ENCODE data around the gene NLRP14.
A peak's percentile ranks its signal among the peaks of the same experiment; 100 is the strongest.

NLRP14 gene

GRCh38 chr11:7088921-7089320 is 68.6 kb downstream of the NLRP14 start, which contains the start of gene RBMXL2:
TSS of gene RBMXL2 (plus strand) at chr11:7088998. CDS start at chr11:7089121, 123 bp downstream.
- Histone ChIP-seq H3K9me3 (ENCODE audit: insufficient read depth, low read length, severe bottlenecking) (no peaks in the 10 kb centered on the region), H3K4me1 (ENCODE audit: insufficient read depth, low read length) (no peaks in the 10 kb centered on the region), H3K36me3 (ENCODE audit: insufficient read depth, low read length) (no peaks in the 10 kb centered on the region), H3K27me3 (ENCODE audit: insufficient read depth, low read length, poor library complexity) (no peaks in the 10 kb centered on the region), H3K79me2 (ENCODE audit: insufficient read depth, low read length) (no peaks in the 10 kb centered on the region), H3K27ac (ENCODE audit: low read length) (no peak within 1 kb of the TSS), H3K9ac (ENCODE audit: low read depth, low read length) (no peak within 1 kb of the TSS), H3K4me2 (ENCODE audit: insufficient read depth, low read length) (no peak within 1 kb of the TSS), H2AFZ (ENCODE audit: low read depth, low read length) (no peak within 1 kb of the TSS), H3K4me3 (ENCODE audit: low read depth in 1 of 2, low read length in 2 of 2) (no peak within 1 kb of the TSS), H4K20me1 (ENCODE audit: insufficient read depth, low read length) (no peaks in the 10 kb centered on the region)
- no peak for ATAC-seq (ENCODE audit: insufficient read depth, low read depth)
- DNase-seq = no peak
- TF ChIP-seq EZH2 (IDR thresholded peaks at IDR 0.05; ENCODE audit: borderline replicate concordance, low read depth, low read length, severe bottlenecking) = no peak
- TF ChIP-seq CTCF (IDR thresholded peaks at IDR 0.05; ENCODE audit: borderline replicate concordance, extremely low read depth, low read length, poor library complexity, severe bottlenecking) = no peak

- H3K36me3 ChIP-seq (ENCODE audit: insufficient read depth, low read length) = no peaks in the 10 kb centered on the region
- ATAC-seq (ENCODE audit: insufficient read depth, low read depth) = no peak
- TF ChIP-seq EZH2 (IDR thresholded peaks at IDR 0.05; ENCODE audit: borderline replicate concordance, low read depth, low read length, severe bottlenecking) (no peak), CTCF (IDR thresholded peaks at IDR 0.05; ENCODE audit: borderline replicate concordance, extremely low read depth, low read length, poor library complexity, severe bottlenecking) (no peak)
Measured at GRCh38 chr11:7089328-7090251, 69.3 kb downstream of the NLRP14 start.

GRCh38 chr11:7098235-7098832 is 78.1 kb downstream of the NLRP14 start:
- H3K27me3 ChIP-seq (ENCODE audit: insufficient read depth, low read length, poor library complexity) = no peaks in the 10 kb centered on the region
- H3K9ac ChIP-seq (ENCODE audit: low read depth, low read length) = no peak overlapping the region
- DNase-seq = peak; percentile 7
- no peaks in the 10 kb centered on the region for H3K9me3 ChIP-seq (ENCODE audit: insufficient read depth, low read length, severe bottlenecking)
- H3K27ac ChIP-seq (ENCODE audit: low read length) = no peak overlapping the region
- no peak overlapping the region for H3K4me2 ChIP-seq (ENCODE audit: insufficient read depth, low read length)
- peak; percentile 83 for TF ChIP-seq CTCF (IDR thresholded peaks at IDR 0.05; ENCODE audit: borderline replicate concordance, extremely low read depth, low read length, poor library complexity, severe bottlenecking)
- no peak for TF ChIP-seq EZH2 (IDR thresholded peaks at IDR 0.05; ENCODE audit: borderline replicate concordance, low read depth, low read length, severe bottlenecking)
- no peaks in the 10 kb centered on the region for H3K36me3 ChIP-seq (ENCODE audit: insufficient read depth, low read length)
- no peaks in the 10 kb centered on the region for H3K79me2 ChIP-seq (ENCODE audit: insufficient read depth, low read length)
- no peaks in the 10 kb centered on the region for H4K20me1 ChIP-seq (ENCODE audit: insufficient read depth, low read length)
- no peaks in the 10 kb centered on the region for H3K4me1 ChIP-seq (ENCODE audit: insufficient read depth, low read length)
- H2AFZ ChIP-seq (ENCODE audit: low read depth, low read length) = no peak overlapping the region
- no peak overlapping the region for H3K4me3 ChIP-seq (ENCODE audit: low read depth in 1 of 2, low read length in 2 of 2)
- peak; percentile 83 for ATAC-seq (ENCODE audit: insufficient read depth, low read depth)

More at GRCh38 chr11:7089328-7090251, 69.3 kb downstream of the NLRP14 start:
- Histone ChIP-seq H3K4me3 (ENCODE audit: low read depth in 1 of 2, low read length in 2 of 2) (no peak overlapping the region), H3K4me2 (ENCODE audit: insufficient read depth, low read length) (no peak overlapping the region), H4K20me1 (ENCODE audit: insufficient read depth, low read length) (no peaks in the 10 kb centered on the region), H3K27ac (ENCODE audit: low read length) (no peak overlapping the region), H3K9me3 (ENCODE audit: insufficient read depth, low read length, severe bottlenecking) (no peaks in the 10 kb centered on the region), H3K4me1 (ENCODE audit: insufficient read depth, low read length) (no peaks in the 10 kb centered on the region), H3K27me3 (ENCODE audit: insufficient read depth, low read length, poor library complexity) (no peaks in the 10 kb centered on the region), H2AFZ (ENCODE audit: low read depth, low read length) (no peak overlapping the region), H3K79me2 (ENCODE audit: insufficient read depth, low read length) (no peaks in the 10 kb centered on the region), H3K9ac (ENCODE audit: low read depth, low read length) (no peak overlapping the region)
- DNase-seq = no peak

All from DND-41 (cell line).